SH-SY5Y (cell line): ENCODE results near the gene AFF1.

ENCODE experiments used
- GATA2 ChIP-seq: IDR thresholded peaks from 2 replicates; pipeline ENCODE4 v1.6.1; 2011; ENCODE audit warnings: mild to moderate bottlenecking, low read depth, low read length
- GATA3 ChIP-seq: IDR thresholded peaks from 2 replicates; pipeline ENCODE4 v1.6.1; 2011; ENCODE audit warnings: low read depth, mild to moderate bottlenecking, low read length, moderate library complexity

DNA sequence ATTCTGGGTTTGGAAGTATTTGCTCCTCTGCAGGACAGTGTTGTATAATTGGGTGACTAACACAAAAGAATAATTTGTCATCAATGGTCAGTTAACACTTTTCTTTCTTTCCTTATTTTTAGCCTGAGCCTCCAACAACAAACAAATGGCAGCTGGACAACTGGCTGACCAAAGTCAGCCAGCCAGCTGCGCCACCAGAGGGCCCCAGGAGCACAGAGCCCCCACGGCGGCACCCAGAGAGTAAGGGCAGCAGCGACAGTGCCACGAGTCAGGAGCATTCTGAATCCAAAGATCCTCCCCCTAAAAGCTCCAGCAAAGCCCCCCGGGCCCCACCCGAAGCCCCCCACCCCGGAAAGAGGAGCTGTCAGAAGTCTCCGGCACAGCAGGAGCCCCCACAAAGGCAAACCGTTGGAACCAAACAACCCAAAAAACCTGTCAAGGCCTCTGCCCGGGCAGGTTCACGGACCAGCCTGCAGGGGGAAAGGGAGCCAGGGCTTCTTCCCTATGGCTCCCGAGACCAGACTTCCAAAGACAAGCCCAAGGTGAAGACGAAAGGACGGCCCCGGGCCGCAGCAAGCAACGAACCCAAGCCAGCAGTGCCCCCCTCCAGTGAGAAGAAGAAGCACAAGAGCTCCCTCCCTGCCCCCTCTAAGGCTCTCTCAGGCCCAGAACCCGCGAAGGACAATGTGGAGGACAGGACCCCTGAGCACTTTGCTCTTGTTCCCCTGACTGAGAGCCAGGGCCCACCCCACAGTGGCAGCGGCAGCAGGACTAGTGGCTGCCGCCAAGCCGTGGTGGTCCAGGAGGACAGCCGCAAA lies 179.6 kb downstream of the AFF1 start:
- TF ChIP-seq GATA2 (no peak), GATA3 (no peak)
